Neural crest cell (in vitro differentiated cells): ENCODE results near the gene WDR72. TPM values are rescaled to one million over a fixed set of nuclear protein-coding genes. Genes with fewer than 3 reads are reported as not detected.

Source experiments
- DNase-seq: peaks from one replicate; pipeline ENCODE4 v3.0.0; 2021; ENCODE audit warnings: low read depth, mixed read lengths, low spot score
- H3K27ac Mint-ChIP-seq: one replicate; pipeline ENCODE4 v1.8.0; 2021; ENCODE audit warnings: mild to moderate bottlenecking, mixed read lengths; ENCODE audit not compliant: unreplicated experiment
- H3K27me3 Mint-ChIP-seq: 2 replicates; pipeline ENCODE4 v1.8.0; 2021; ENCODE audit warnings: low read depth, mild to moderate bottlenecking, mixed read lengths
- H3K36me3 Mint-ChIP-seq: 2 replicates; pipeline ENCODE4 v1.8.0; 2021; ENCODE audit warnings: low read depth, mild to moderate bottlenecking, mixed read lengths
- H3K4me1 Mint-ChIP-seq: 2 replicates; pipeline ENCODE4 v1.8.0; 2021; ENCODE audit warnings: mixed read lengths
- H3K4me3 Mint-ChIP-seq: one replicate; pipeline ENCODE4 v1.8.0; 2021; ENCODE audit warnings: mild to moderate bottlenecking, mixed read lengths
- H3K9me3 Mint-ChIP-seq: 2 replicates; pipeline ENCODE4 v1.8.0; 2021; ENCODE audit warnings: mixed read lengths
- total RNA-seq: library from RNA; stranded (reverse); gene quantifications from 2 replicates; pipeline ENCODE4 v1.2.1, GENCODE V29; 2021
- TF ChIP-seq, protein P1 (sequence below): fragments of 200-600 bp; sonication (generic); conservative IDR thresholded peaks from 2 replicates; pipeline ENCODE4 v1.5.0; 2021; ENCODE audit warnings: antibody characterized with exemption, mild to moderate bottlenecking

The WDR72 gene
- total RNA-seq, 1 donor from 2014 or later = 1.7 TPM

DNA sequence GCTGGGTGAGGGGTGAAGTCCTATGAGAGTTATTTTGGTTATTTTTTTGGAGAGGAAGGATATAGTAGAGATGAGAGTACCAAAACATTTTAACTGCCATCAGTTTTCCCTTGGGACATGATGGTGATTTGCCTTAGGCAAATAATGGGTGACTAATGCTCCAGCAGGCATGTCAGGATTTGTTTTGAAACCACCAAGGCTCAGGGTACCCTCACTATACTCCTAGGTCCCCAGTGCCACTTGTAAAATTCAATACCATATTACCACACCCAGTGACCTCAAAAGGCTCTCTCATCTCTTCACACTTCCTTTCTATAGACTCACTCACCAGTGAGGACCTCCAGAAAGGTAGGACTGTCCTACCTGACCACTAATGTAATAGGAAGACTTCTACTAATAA lies 83.6 kb downstream of the WDR72 start:
- no peaks in the 10 kb centered on the region for H3K9me3 Mint-ChIP-seq
- no peak for DNase-seq
- peaks cover 12% of the 10 kb centered on the region for H3K4me1 Mint-ChIP-seq
- H3K27ac Mint-ChIP-seq = no peak overlapping the region
- no peak overlapping the region for H3K4me3 Mint-ChIP-seq
- TF ChIP-seq, protein P1, sequence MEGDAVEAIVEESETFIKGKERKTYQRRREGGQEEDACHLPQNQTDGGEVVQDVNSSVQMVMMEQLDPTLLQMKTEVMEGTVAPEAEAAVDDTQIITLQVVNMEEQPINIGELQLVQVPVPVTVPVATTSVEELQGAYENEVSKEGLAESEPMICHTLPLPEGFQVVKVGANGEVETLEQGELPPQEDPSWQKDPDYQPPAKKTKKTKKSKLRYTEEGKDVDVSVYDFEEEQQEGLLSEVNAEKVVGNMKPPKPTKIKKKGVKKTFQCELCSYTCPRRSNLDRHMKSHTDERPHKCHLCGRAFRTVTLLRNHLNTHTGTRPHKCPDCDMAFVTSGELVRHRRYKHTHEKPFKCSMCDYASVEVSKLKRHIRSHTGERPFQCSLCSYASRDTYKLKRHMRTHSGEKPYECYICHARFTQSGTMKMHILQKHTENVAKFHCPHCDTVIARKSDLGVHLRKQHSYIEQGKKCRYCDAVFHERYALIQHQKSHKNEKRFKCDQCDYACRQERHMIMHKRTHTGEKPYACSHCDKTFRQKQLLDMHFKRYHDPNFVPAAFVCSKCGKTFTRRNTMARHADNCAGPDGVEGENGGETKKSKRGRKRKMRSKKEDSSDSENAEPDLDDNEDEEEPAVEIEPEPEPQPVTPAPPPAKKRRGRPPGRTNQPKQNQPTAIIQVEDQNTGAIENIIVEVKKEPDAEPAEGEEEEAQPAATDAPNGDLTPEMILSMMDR = no peak
- H3K36me3 Mint-ChIP-seq = no peaks in the 10 kb centered on the region
- H3K27me3 Mint-ChIP-seq = no peaks in the 10 kb centered on the region

DNA sequence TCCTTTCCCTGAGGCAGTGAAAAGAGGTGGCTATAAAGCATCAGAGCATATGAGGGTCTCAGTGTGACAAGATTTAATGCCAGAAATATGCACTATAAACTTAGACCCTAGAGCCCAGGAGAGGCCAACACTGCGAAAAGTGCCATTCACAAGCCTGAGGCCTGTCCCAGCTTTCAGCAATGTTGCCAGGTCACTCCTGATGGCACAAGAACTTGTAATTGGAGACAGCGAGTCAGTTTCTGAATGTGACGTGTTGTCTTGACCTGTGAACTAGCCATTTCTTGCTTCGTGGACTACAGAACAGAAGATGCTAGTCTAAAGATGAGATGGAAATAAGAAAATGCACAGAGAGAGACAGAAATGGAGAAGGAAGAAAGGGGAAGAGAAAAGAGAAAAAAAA lies 87.9 kb downstream of the WDR72 start:
- H3K27me3 Mint-ChIP-seq = no peaks in the 10 kb centered on the region
- peaks cover 9% of the 10 kb centered on the region for H3K4me1 Mint-ChIP-seq
- no peak for DNase-seq
- no peak overlapping the region for H3K4me3 Mint-ChIP-seq
- H3K36me3 Mint-ChIP-seq = no peaks in the 10 kb centered on the region
- H3K9me3 Mint-ChIP-seq = no peaks in the 10 kb centered on the region
- TF ChIP-seq, protein P1 = no peak
- no peak overlapping the region for H3K27ac Mint-ChIP-seq

DNA sequence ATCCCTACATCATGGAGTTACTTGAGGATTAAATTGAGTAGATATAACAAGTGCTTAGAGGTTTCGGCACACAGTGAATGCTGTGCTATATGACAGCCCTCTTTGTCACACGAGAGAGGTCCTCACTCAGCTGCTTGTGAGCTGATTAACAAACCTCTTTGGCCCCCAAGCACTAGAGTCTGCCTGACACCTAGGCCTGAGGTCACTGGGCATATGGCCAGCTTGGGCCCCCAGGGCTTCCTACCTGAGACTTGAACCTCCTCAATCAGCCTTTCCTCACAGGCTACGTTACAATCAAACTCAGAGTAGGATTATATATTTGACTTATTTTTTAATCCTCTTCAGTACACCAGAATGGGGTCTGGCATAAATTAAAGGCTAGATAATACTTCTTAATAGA lies 88.8 kb downstream of the WDR72 start:
- Mint-ChIP-seq H3K4me3 (no peak overlapping the region), H3K36me3 (no peaks in the 10 kb centered on the region), H3K4me1 (peaks cover 14% of the 10 kb centered on the region), H3K27me3 (no peaks in the 10 kb centered on the region), H3K9me3 (no peaks in the 10 kb centered on the region), H3K27ac (no peak overlapping the region)
- TF ChIP-seq, protein P1 = no peak
- DNase-seq = no peak

DNA sequence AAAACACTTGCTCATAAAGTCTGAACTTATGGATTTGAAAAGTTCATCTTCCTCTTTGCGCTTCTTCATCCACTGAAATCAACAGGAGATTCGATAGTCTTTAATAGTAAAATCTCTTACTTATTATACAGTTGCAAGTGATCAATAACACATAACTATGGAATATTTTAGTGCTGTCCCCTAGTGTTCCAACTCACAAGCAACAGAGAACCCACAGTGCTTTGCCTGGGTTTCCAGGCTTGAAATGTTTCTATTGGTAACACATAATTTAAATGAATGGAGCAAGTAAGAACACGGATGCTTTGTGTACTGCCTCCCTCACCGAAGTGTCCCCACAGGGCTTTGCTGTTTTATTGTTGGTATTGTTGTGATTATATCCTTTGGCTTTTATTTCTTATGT lies 93.5 kb downstream of the WDR72 start:
- H3K9me3 Mint-ChIP-seq = no peaks in the 10 kb centered on the region
- TF ChIP-seq, protein P1 = peak; percentile 32
- no peaks in the 10 kb centered on the region for H3K36me3 Mint-ChIP-seq
- no peaks in the 10 kb centered on the region for H3K27me3 Mint-ChIP-seq
- H3K4me3 Mint-ChIP-seq = no peak overlapping the region
- no peak for DNase-seq
- H3K27ac Mint-ChIP-seq = peak overlapping the region; percentile 63
- H3K4me1 Mint-ChIP-seq = peaks cover 10% of the 10 kb centered on the region

DNA sequence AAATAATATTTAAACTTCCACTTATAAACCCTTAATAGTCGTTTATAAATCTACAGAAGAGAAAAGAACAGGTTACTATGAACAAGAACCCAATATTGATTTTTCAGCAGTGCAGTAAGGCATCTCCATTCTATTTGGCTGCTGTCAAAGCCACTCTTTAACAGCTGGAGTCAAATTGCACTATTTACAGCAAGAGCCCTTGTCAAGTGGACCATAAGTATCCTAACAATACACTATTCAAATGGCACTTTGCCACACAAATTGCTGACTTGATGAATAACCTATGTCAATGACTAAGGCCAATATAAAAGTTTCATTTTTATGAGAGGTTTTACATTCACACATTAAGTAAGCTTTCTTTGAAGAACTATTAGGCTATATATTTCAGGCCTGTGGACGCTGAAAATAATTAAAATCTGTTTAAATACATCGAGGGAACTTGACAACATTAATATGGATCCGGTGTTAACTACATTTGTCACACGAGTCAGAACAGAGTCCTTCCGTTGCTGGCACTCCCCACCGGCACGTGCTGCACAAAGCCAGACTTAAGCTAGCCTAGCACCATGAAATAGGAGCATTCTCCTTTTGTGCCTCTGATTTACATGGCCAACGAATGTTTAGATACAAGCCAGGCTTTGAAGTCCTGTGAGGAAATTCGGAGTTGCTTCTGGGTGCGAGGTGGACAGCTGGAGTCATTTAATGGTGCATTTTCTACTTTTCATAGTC lies 100.5 kb downstream of the WDR72 start:
- no peaks in the 10 kb centered on the region for H3K27me3 Mint-ChIP-seq
- H3K4me1 Mint-ChIP-seq = peaks cover 21% of the 10 kb centered on the region
- TF ChIP-seq, protein P1 = no peak
- H3K27ac Mint-ChIP-seq = peak overlapping the region; percentile 46
- H3K36me3 Mint-ChIP-seq = no peaks in the 10 kb centered on the region
- no peaks in the 10 kb centered on the region for H3K9me3 Mint-ChIP-seq
- peak; percentile 14 for DNase-seq
- peak overlapping the region; percentile 72 for H3K4me3 Mint-ChIP-seq
